NCI-H1694 (cell line): Measurements from ENCODE around the gene LLGL2.

Experiments used
- DNase-seq: peaks from one replicate; lab custom pipeline; 2025; lab: John Stamatoyannopoulos, UW

LLGL2 gene

GRCh38 chr17:75491680-75492079 lies 33.8 kb upstream of the LLGL2 start:
- no peak for DNase-seq

- no peak for DNase-seq
These were observed 32.8 kb upstream of the LLGL2 start for GRCh38 chr17:75492555-75493168.

DNA sequence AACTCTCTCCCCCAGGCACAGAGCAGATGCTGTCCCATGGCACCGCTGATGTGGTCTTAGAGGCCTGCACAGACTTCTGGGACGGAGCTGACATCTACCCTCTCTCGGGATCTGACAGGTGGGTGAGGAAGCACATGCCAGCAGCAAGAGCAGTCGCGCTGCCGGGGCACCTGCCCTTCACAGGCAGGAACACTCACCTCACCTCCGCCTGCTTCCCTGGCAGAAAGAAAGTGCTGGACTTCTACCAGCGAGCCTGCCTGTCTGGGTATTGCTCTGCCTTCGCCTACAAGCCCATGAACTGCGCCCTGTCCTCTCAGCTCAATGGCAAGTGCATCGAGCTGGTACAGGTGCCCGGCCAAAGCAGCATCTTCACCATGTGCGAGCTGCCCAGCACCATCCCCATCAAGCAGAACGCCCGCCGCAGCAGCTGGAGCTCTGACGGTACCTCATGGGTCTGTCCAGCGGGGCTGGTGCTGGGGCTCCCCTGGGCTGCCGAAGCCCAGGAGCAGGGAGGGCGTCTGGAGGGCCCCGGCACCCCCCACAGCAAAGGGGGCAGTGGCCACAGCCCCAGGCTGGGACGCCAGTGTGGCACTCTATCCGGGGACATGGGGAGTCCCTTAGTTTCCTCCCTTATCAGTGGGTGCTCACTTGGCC lies 31.9 kb upstream of the LLGL2 start:
- no peak for DNase-seq

DNA sequence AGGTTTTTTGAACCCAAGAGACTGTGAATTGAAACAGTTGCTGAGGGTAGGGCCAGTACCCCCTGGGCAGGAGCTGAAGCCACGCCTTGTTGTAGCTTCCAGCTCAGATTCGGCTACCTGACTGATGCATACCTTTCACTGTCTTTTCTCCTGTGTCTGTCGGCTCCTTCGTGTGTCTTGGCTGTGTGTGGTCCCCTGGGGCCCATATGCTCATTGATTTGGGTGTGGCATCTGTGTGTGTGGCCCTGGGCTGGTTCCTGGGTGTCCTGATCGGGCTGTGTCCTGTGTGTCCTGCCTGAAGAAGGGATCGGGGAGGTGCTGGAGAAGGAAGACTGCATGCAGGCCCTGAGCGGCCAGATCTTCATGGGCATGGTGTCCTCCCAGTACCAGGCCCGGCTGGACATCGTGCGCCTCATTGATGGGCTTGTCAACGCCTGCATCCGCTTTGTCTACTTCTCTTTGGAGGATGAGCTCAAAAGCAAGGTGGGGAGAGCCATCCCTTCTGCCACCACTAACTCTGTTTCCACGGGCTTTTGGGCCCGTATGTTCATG lies 31.1 kb upstream of the LLGL2 start:
- no peak for DNase-seq

DNA sequence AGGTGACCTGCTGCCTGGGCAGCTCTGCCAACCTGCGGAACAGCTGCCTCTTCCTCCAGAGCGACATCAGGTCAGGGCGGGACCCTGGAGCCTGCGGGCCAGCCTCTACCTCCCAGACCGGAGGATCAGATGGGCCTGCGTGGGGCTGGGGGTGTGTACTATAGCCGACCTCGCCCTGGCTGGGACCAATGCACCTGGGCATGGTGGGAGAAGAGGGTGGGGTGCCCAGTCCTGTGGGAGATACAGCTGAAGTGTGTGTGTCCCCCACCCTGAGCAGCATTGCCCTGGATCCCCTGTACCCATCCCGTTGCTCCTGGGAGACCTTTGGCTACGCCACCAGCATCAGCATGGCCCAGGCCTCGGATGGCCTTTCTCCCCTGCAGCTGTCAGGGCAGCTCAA lies 29.5 kb upstream of the LLGL2 start:
- DNase-seq = no peak

- no peak for DNase-seq
These were observed 27.3 kb upstream of the LLGL2 start for GRCh38 chr17:75498039-75498725.

- no peak for DNase-seq
These were observed 26.7 kb upstream of the LLGL2 start for GRCh38 chr17:75498726-75499213.

DNA sequence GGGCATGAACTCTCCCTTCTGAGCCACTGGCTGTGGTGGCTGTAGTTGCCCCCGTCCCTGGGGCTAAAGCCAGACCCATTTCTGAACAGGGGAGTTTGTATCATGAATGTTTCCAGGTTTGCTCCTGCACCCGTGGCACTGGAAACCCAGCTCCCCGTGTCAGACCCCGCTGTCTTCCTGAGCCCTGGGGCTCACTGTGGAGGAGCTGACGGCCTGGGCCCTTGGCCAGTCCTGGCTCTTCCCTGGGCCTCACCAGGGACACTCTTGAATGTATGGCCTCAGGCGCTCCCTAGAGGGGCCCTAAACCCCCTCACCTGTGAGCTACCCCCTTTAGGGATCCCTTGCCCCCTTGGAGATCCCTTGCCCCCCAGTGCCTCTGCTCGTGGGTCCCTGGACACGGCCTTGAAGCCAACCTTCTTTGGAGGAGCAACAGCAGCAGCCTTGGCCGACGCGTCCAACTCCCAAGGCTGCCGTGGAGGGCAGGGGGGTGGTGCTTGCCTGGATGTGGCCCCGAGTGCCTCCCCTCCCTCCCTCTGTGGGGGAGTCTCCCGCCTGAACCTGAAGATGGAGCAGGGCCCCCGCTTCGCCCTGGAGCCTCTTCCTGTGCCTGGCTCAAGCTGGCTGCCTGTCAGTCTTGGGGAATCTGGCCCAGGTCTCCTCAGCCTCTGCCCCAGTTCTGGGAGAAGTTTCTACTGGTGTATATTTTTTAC lies 26.0 kb upstream of the LLGL2 start:
- DNase-seq = no peak

DNA sequence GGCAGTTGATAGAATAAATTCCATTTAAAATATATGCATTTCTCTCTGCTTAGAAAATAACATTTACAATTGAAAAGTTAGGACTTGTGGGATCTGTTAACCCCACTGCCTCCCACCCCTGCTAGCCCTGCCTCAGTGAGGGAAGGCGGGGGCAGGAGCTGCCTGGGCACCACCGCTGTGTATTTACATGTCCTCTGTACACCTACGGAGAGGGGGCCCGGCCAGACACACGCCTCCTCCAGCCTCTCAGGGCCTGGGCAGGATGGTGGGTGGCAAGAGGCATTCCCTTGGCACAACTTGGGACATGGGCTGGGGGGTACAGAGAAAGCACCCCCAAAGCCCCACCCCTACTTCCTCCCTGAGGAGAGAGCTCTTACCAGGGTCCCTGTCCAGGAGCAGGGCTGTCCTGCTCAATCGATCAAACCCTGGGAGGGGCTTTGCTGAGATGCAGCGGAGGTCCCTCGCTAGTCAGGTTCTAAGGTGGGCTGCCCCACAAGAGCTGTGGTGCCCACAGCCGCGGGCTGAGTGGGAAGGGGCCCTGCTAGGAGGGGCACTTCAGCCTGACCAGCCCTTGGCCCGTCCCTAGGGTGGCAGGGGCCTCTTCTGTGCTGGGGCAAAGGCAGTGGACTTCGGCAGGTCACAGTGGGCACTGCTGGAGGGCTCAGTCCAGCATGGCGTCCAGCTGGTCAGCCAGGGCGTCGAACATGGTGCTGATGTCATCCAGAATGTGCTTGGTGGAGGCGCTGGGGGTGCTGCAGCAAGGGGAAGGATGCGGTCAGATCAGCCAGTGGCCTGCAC lies 24.9 kb upstream of the LLGL2 start:
- DNase-seq = no peak

GRCh38 chr17:75501378-75502071 lies 24.0 kb upstream of the LLGL2 start:
- no peak for DNase-seq

DNA sequence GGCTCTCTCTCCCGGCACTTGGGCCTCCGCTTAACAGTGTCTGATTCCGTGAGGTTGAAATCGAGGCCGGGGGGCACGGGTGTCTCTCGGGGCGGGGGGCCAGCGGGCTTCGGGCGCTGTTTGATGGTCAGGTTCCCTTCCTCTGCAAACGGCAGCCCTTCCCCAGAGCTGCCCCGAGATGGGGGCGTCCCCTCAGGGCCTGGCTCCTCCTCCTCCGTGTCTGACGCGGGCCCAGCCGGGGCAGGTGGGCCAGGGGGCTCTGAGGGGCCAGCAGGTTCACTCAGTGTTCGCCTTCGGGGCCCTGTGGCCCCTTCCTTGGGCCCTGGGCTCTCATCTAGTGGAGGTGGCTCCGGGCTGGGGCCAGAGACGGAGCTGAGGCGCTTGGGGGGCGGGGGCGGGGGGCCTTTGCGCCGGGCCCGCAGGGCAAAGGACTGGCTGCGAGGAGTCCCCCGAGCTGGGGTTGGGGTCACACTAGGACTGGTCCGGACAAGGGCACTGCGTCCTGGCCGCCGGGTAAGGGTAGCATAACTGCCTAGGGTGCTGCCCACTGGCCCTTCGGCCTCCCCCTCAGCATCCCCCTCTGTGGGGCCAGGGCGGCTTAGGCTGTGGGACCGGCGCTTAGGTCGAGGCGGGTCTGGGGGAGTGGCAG lies 23.3 kb upstream of the LLGL2 start:
- no peak for DNase-seq

GRCh38 chr17:75502721-75503329 lies 22.7 kb upstream of the LLGL2 start:
- DNase-seq = no peak

GRCh38 chr17:75503337-75503950 lies 22.1 kb upstream of the LLGL2 start:
- DNase-seq = no peak

- no peak for DNase-seq
These were observed 21.5 kb upstream of the LLGL2 start for GRCh38 chr17:75503976-75504346.

DNA sequence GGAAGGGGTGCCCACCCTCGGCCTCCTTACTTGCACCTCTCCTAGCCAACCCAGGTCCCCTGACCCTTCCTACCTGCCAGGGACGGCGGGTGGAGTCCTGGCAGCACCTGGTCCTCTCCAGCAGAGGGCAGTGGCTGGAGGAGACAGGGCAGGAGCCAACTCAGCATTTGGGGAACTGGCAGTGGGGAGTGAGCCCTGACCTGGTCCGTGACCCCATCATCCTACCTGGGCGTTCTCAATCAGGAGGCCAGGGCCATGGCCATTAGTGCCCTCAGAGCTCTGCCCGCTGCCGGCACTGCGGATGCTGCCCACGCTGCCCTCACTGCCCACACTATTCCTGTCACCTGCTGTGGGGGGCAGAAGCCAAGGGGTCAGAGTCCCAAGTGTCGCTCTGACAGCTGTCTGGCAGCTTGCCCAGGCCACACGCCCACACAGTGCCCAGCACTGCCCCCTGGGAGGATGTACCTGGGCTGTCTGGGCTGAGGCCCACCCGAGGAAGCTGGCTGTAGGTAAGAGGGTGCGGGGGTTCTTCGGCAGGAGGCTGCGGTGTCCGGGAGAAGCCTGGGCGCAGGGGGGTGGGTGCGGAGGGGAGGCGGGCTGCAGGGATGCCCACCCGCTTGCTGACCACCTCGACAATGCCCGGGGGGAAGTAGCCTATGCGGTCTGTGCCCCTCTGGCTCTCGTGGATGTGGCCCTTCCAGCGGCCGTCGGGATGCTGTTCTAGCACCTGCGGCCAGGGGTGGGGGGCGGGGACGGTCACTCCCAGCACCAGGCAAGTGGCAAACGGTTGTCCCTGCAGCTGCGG lies 20.9 kb upstream of the LLGL2 start:
- no peak for DNase-seq

GRCh38 chr17:75505152-75505409 lies 20.4 kb upstream of the LLGL2 start:
- no peak for DNase-seq

DNA sequence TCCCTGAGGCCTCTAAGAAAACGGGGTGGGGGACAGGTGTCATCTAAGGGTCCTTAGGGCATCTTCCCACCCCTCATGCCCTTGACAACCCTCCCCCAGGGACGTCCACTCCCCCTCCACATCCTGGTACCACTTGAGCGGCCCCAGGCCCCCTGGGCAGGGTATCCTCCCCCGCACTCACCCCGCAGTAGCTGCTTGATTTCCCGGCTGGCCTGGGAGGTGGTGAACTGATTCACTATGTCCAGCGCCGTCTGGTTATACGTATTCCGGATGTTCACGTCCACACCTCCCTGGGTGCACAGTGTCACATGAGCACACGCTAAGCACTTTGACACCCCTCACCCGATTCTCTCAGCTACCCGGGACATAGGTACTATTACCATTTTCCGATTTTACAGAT lies 19.9 kb upstream of the LLGL2 start:
- no peak for DNase-seq

DNA sequence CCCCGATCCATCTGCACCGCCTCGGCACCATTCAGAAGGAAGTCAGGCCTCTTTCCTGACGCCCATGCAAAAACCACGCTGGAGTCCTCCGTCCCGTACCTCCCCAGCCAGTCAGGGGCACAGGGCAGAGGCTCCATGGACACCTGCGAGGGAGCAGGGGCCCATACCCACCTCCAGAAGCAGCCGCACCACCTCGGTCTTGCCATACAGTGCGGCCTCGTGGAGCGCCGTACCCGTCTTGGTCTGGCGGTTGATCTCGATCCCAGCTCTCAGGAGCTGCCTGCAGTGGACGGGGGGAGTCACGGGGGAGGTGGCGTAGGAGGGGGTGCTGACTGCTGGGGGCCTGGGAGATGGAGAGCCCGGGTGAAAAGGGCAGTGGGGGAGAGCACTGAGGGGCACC lies 19.4 kb upstream of the LLGL2 start:
- no peak for DNase-seq

- DNase-seq = no peak
These were observed 18.6 kb upstream of the LLGL2 start for GRCh38 chr17:75506888-75507287.
